ENCODE results near the gene ADAMTSL3.

ADAMTSL3 gene

GRCh38 chr15:83612898-83613635 lies 40.9 kb upstream of the ADAMTSL3 start:
- 100% methylated on average over 2 of the region's 2 CpGs for WGBS (ENCODE audit: insufficient coverage)
- Histone ChIP-seq H3K27me3 (replicated peaks in 2 of 5; ENCODE audit: control insufficient read depth in 4 of 5, insufficient read depth in 5 of 5, low read length in 4 of 5) (no peaks in the 10 kb centered on the region), H3K9me3 (ENCODE audit: control extremely low read depth in 1 of 5, control insufficient read depth in 4 of 5, insufficient read depth in 2 of 5, low read depth in 1 of 5, low read length in 4 of 5) (no peaks in the 10 kb centered on the region), H3K4me1 (ENCODE audit: control extremely low read depth in 1 of 4, control insufficient read depth in 4 of 4, insufficient read depth in 4 of 4, low read length in 3 of 4) (no peaks in the 10 kb centered on the region), H3K4me3 (ENCODE audit: control insufficient read depth in 1 of 7, extremely low read depth in 1 of 7, insufficient read depth in 4 of 7, low read depth in 2 of 7, low read length in 6 of 7) (no peak overlapping the region), H3K27ac (ENCODE audit: insufficient read depth in 1 of 2, low read depth in 1 of 2, low read length in 2 of 2, poor library complexity in 1 of 2, severe bottlenecking in 2 of 2) (no peak overlapping the region), H3K36me3 (ENCODE audit: control insufficient read depth in 4 of 4, insufficient read depth in 4 of 4, low read length in 3 of 4) (no peaks in the 10 kb centered on the region)
- ChIA-PET POLR2A (no interaction called here), CTCF (no interaction called here)
- DNase-seq = no peak

- ChIA-PET CTCF (no interaction called here), POLR2A (interaction anchor here (0.7 kb wide), 1 partner anchor 335 kb away, joined by 3 read pairs; no protein-coding TSS in a partner anchor)
- no peak overlapping the region for H3K27ac ChIP-seq (ENCODE audit: insufficient read depth in 1 of 2, low read depth in 1 of 2, low read length in 2 of 2, poor library complexity in 1 of 2, severe bottlenecking in 2 of 2)
- no peaks in the 10 kb centered on the region for H3K36me3 ChIP-seq (ENCODE audit: control insufficient read depth in 4 of 4, insufficient read depth in 4 of 4, low read length in 3 of 4)
- WGBS (ENCODE audit: insufficient coverage) = 100% methylated on average over 1 of the region's 2 CpGs
- H3K4me1 ChIP-seq (ENCODE audit: control extremely low read depth in 1 of 4, control insufficient read depth in 4 of 4, insufficient read depth in 4 of 4, low read length in 3 of 4) = no peaks in the 10 kb centered on the region
- H3K9me3 ChIP-seq (ENCODE audit: control extremely low read depth in 1 of 5, control insufficient read depth in 4 of 5, insufficient read depth in 2 of 5, low read depth in 1 of 5, low read length in 4 of 5) = no peaks in the 10 kb centered on the region
- H3K4me3 ChIP-seq (ENCODE audit: control insufficient read depth in 1 of 7, extremely low read depth in 1 of 7, insufficient read depth in 4 of 7, low read depth in 2 of 7, low read length in 6 of 7) = no peak overlapping the region
- DNase-seq = no peak
- H3K27me3 ChIP-seq (replicated peaks in 2 of 5; ENCODE audit: control insufficient read depth in 4 of 5, insufficient read depth in 5 of 5, low read length in 4 of 5) = no peaks in the 10 kb centered on the region
Measured at GRCh38 chr15:83613714-83614113, 40.2 kb upstream of the ADAMTSL3 start.

GRCh38 chr15:83616840-83617239 lies 37.1 kb upstream of the ADAMTSL3 start:
- no peak overlapping the region for H3K4me3 ChIP-seq (ENCODE audit: control insufficient read depth in 1 of 7, extremely low read depth in 1 of 7, insufficient read depth in 4 of 7, low read depth in 2 of 7, low read length in 6 of 7)
- H3K4me1 ChIP-seq (ENCODE audit: control extremely low read depth in 1 of 4, control insufficient read depth in 4 of 4, insufficient read depth in 4 of 4, low read length in 3 of 4) = no peaks in the 10 kb centered on the region
- H3K9me3 ChIP-seq (ENCODE audit: control extremely low read depth in 1 of 5, control insufficient read depth in 4 of 5, insufficient read depth in 2 of 5, low read depth in 1 of 5, low read length in 4 of 5) = peaks cover 0 to 3% (median 0%) of the 10 kb centered on the region in 5 experiments
- no peak overlapping the region for H3K27ac ChIP-seq (ENCODE audit: insufficient read depth in 1 of 2, low read depth in 1 of 2, low read length in 2 of 2, poor library complexity in 1 of 2, severe bottlenecking in 2 of 2)
- H3K36me3 ChIP-seq (ENCODE audit: control insufficient read depth in 4 of 4, insufficient read depth in 4 of 4, low read length in 3 of 4) = no peaks in the 10 kb centered on the region
- ChIA-PET POLR2A (no interaction called here), CTCF (no interaction called here)
- 100% methylated on average over 1 of the region's 1 CpG for WGBS (ENCODE audit: insufficient coverage)
- no peak for DNase-seq
- no peaks in the 10 kb centered on the region for H3K27me3 ChIP-seq (replicated peaks in 2 of 5; ENCODE audit: control insufficient read depth in 4 of 5, insufficient read depth in 5 of 5, low read length in 4 of 5)

- ChIA-PET POLR2A (no interaction called here), CTCF (no interaction called here)
- no peak overlapping the region for H3K4me3 ChIP-seq (ENCODE audit: control insufficient read depth in 1 of 7, extremely low read depth in 1 of 7, insufficient read depth in 4 of 7, low read depth in 2 of 7, low read length in 6 of 7)
- no peaks in the 10 kb centered on the region for H3K27me3 ChIP-seq (replicated peaks in 2 of 5; ENCODE audit: control insufficient read depth in 4 of 5, insufficient read depth in 5 of 5, low read length in 4 of 5)
- H3K9me3 ChIP-seq (ENCODE audit: control extremely low read depth in 1 of 5, control insufficient read depth in 4 of 5, insufficient read depth in 2 of 5, low read depth in 1 of 5, low read length in 4 of 5) = no peaks in the 10 kb centered on the region
- no peaks in the 10 kb centered on the region for H3K4me1 ChIP-seq (ENCODE audit: control extremely low read depth in 1 of 4, control insufficient read depth in 4 of 4, insufficient read depth in 4 of 4, low read length in 3 of 4)
- no peak overlapping the region for H3K27ac ChIP-seq (ENCODE audit: insufficient read depth in 1 of 2, low read depth in 1 of 2, low read length in 2 of 2, poor library complexity in 1 of 2, severe bottlenecking in 2 of 2)
- no CpG with 5 or more reads among the region's 2 CpGs for WGBS (ENCODE audit: insufficient coverage)
- no peaks in the 10 kb centered on the region for H3K36me3 ChIP-seq (ENCODE audit: control insufficient read depth in 4 of 4, insufficient read depth in 4 of 4, low read length in 3 of 4)
- DNase-seq = peak in 2 of 3 donors; percentile 0 to 18
Measured at GRCh38 chr15:83626171-83626802, 27.6 kb upstream of the ADAMTSL3 start.

GRCh38 chr15:83631534-83631933 lies 22.4 kb upstream of the ADAMTSL3 start:
- peaks cover 0 to 2% (median 0%) of the 10 kb centered on the region in 5 experiments for H3K9me3 ChIP-seq (ENCODE audit: control extremely low read depth in 1 of 5, control insufficient read depth in 4 of 5, insufficient read depth in 2 of 5, low read depth in 1 of 5, low read length in 4 of 5)
- ChIA-PET POLR2A (no interaction called here), CTCF (no interaction called here)
- DNase-seq = no peak
- no peaks in the 10 kb centered on the region for H3K4me1 ChIP-seq (ENCODE audit: control extremely low read depth in 1 of 4, control insufficient read depth in 4 of 4, insufficient read depth in 4 of 4, low read length in 3 of 4)
- H3K27ac ChIP-seq (ENCODE audit: insufficient read depth in 1 of 2, low read depth in 1 of 2, low read length in 2 of 2, poor library complexity in 1 of 2, severe bottlenecking in 2 of 2) = no peak overlapping the region
- no peaks in the 10 kb centered on the region for H3K27me3 ChIP-seq (replicated peaks in 2 of 5; ENCODE audit: control insufficient read depth in 4 of 5, insufficient read depth in 5 of 5, low read length in 4 of 5)
- H3K4me3 ChIP-seq (ENCODE audit: control insufficient read depth in 1 of 7, extremely low read depth in 1 of 7, insufficient read depth in 4 of 7, low read depth in 2 of 7, low read length in 6 of 7) = no peak overlapping the region
- no peaks in the 10 kb centered on the region for H3K36me3 ChIP-seq (ENCODE audit: control insufficient read depth in 4 of 4, insufficient read depth in 4 of 4, low read length in 3 of 4)
- no CpG with 5 or more reads among the region's 2 CpGs for WGBS (ENCODE audit: insufficient coverage)

GRCh38 chr15:83643201-83643600 lies 10.7 kb upstream of the ADAMTSL3 start:
- H3K9me3 ChIP-seq (ENCODE audit: control extremely low read depth in 1 of 5, control insufficient read depth in 4 of 5, insufficient read depth in 2 of 5, low read depth in 1 of 5, low read length in 4 of 5) = peaks cover 0 to 19% (median 9%) of the 10 kb centered on the region in 5 experiments
- H3K27me3 ChIP-seq (replicated peaks in 2 of 5; ENCODE audit: control insufficient read depth in 4 of 5, insufficient read depth in 5 of 5, low read length in 4 of 5) = peaks cover 0 to 2% (median under 1%) of the 10 kb centered on the region in 5 experiments
- no peak overlapping the region for H3K4me3 ChIP-seq (ENCODE audit: control insufficient read depth in 1 of 7, extremely low read depth in 1 of 7, insufficient read depth in 4 of 7, low read depth in 2 of 7, low read length in 6 of 7)
- CTCF ChIA-PET = no interaction called here
- H3K4me1 ChIP-seq (ENCODE audit: control extremely low read depth in 1 of 4, control insufficient read depth in 4 of 4, insufficient read depth in 4 of 4, low read length in 3 of 4) = no peaks in the 10 kb centered on the region
- H3K36me3 ChIP-seq (ENCODE audit: control insufficient read depth in 4 of 4, insufficient read depth in 4 of 4, low read length in 3 of 4) = no peaks in the 10 kb centered on the region
- no peak overlapping the region for H3K27ac ChIP-seq (ENCODE audit: insufficient read depth in 1 of 2, low read depth in 1 of 2, low read length in 2 of 2, poor library complexity in 1 of 2, severe bottlenecking in 2 of 2)
- no peak for DNase-seq
- POLR2A ChIA-PET = no interaction called here

GRCh38 chr15:83644439-83644838 lies 9.5 kb upstream of the ADAMTSL3 start:
- WGBS (ENCODE audit: insufficient coverage) = 100% methylated on average over 1 of the region's 1 CpG
- DNase-seq = no peak
- POLR2A ChIA-PET = no interaction called here

More at GRCh38 chr15:83644439-83644838, 9.5 kb upstream of the ADAMTSL3 start:
- H3K27ac ChIP-seq (ENCODE audit: insufficient read depth in 1 of 2, low read depth in 1 of 2, low read length in 2 of 2, poor library complexity in 1 of 2, severe bottlenecking in 2 of 2) = no peak overlapping the region
- H3K27me3 ChIP-seq (replicated peaks in 2 of 5; ENCODE audit: control insufficient read depth in 4 of 5, insufficient read depth in 5 of 5, low read length in 4 of 5) = peaks cover 0 to 4% (median 0%) of the 10 kb centered on the region in 5 experiments
- peaks cover 0 to 17% (median 7%) of the 10 kb centered on the region in 5 experiments for H3K9me3 ChIP-seq (ENCODE audit: control extremely low read depth in 1 of 5, control insufficient read depth in 4 of 5, insufficient read depth in 2 of 5, low read depth in 1 of 5, low read length in 4 of 5)
- H3K4me3 ChIP-seq (ENCODE audit: control insufficient read depth in 1 of 7, extremely low read depth in 1 of 7, insufficient read depth in 4 of 7, low read depth in 2 of 7, low read length in 6 of 7) = no peak overlapping the region
- no peaks in the 10 kb centered on the region for H3K4me1 ChIP-seq (ENCODE audit: control extremely low read depth in 1 of 4, control insufficient read depth in 4 of 4, insufficient read depth in 4 of 4, low read length in 3 of 4)
- no peaks in the 10 kb centered on the region for H3K36me3 ChIP-seq (ENCODE audit: control insufficient read depth in 4 of 4, insufficient read depth in 4 of 4, low read length in 3 of 4)
- CTCF ChIA-PET = no interaction called here

Data from common myeloid progenitor, CD34-positive (primary cell).